ENCODE results near the gene KCTD5.
"Not testable (repeated sequence)": the region's sequence is repeated elsewhere in the genome, so short reads cannot be mapped to it uniquely, and the experiment has no call there.

The KCTD5 gene

GRCh38 chr16:2696601-2697250 lies 14.4 kb downstream of the KCTD5 start:
- in situ Hi-C loops (cut with MboI; ENCODE audit: low sequenced_read_pairs) = not testable (repeated sequence)

GRCh38 chr16:2697401-2697948 lies 15.2 kb downstream of the KCTD5 start:
- in situ Hi-C loops (cut with MboI; ENCODE audit: low sequenced_read_pairs) = no loop called here

GRCh38 chr16:2698103-2698870 lies 16.0 kb downstream of the KCTD5 start:
- in situ Hi-C loops (cut with MboI; ENCODE audit: low sequenced_read_pairs) = no loop called here

GRCh38 chr16:2698965-2699750 lies 16.8 kb downstream of the KCTD5 start:
- in situ Hi-C loops (cut with MboI; ENCODE audit: low sequenced_read_pairs) = no loop called here

- in situ Hi-C loops (cut with MboI; ENCODE audit: low sequenced_read_pairs) = no loop called here
These were observed 17.7 kb downstream of the KCTD5 start for GRCh38 chr16:2699791-2700600.

GRCh38 chr16:2700786-2701185 lies 18.5 kb downstream of the KCTD5 start:
- in situ Hi-C loops (cut with MboI; ENCODE audit: low sequenced_read_pairs) = no loop called here

- in situ Hi-C loops (cut with MboI; ENCODE audit: low sequenced_read_pairs) = no loop called here
These were observed 18.9 kb downstream of the KCTD5 start for GRCh38 chr16:2701272-2701671.

- in situ Hi-C loops (cut with MboI; ENCODE audit: low sequenced_read_pairs) = no loop called here
These were observed 19.6 kb downstream of the KCTD5 start for GRCh38 chr16:2701713-2702437.

- in situ Hi-C loops (cut with MboI; ENCODE audit: low sequenced_read_pairs) = no loop called here
These were observed 20.1 kb downstream of the KCTD5 start for GRCh38 chr16:2702438-2702825.

GRCh38 chr16:2702871-2703745 lies 20.8 kb downstream of the KCTD5 start:
- in situ Hi-C loops (cut with MboI; ENCODE audit: low sequenced_read_pairs) = no loop called here

GRCh38 chr16:2704166-2704982 lies 22.1 kb downstream of the KCTD5 start:
- in situ Hi-C loops (cut with MboI; ENCODE audit: low sequenced_read_pairs) = no loop called here

- in situ Hi-C loops (cut with MboI; ENCODE audit: low sequenced_read_pairs) = no loop called here
These were observed 22.6 kb downstream of the KCTD5 start for GRCh38 chr16:2704983-2705275.

- in situ Hi-C loops (cut with MboI; ENCODE audit: low sequenced_read_pairs) = no loop called here
These were observed 23.0 kb downstream of the KCTD5 start for GRCh38 chr16:2705351-2705750.

- in situ Hi-C loops (cut with MboI; ENCODE audit: low sequenced_read_pairs) = no loop called here
These were observed 23.8 kb downstream of the KCTD5 start for GRCh38 chr16:2706085-2706484.

- in situ Hi-C loops (cut with MboI; ENCODE audit: low sequenced_read_pairs) = no loop called here
These were observed 24.4 kb downstream of the KCTD5 start for GRCh38 chr16:2706611-2707311.

- in situ Hi-C loops (cut with MboI; ENCODE audit: low sequenced_read_pairs) = no loop called here
These were observed 25.3 kb downstream of the KCTD5 start for GRCh38 chr16:2707368-2708289.

GRCh38 chr16:2708290-2708639 lies 25.9 kb downstream of the KCTD5 start:
- in situ Hi-C loops (cut with MboI; ENCODE audit: low sequenced_read_pairs) = no loop called here

Measured in HL-60/S4 (cell line).